Esophagus mucosa (tissue), 1 donor: ENCODE results near the gene ADAP1. TPM values are rescaled to one million over a fixed set of nuclear protein-coding genes. Genes with fewer than 3 reads are reported as not detected.

Experiments used
- ATAC-seq: fragments of 200-7000 bp; cut with Tn5 transposase; one replicate; pipeline ENCODE4 v1.9.1; 2020
- total RNA-seq: library from RNA; stranded (reverse); gene quantifications from one replicate; pipeline ENCODE4 v1.2.4, GENCODE V29; 2023
- donor health status: DM: yes; HTN: yes; CAD: no.

The ADAP1 gene
- total RNA-seq, 1 donor from 2014 or later = 5.7 TPM

GRCh38 chr7:988963-989529 is 34.6 kb upstream of the ADAP1 start:
- no peak for ATAC-seq

DNA sequence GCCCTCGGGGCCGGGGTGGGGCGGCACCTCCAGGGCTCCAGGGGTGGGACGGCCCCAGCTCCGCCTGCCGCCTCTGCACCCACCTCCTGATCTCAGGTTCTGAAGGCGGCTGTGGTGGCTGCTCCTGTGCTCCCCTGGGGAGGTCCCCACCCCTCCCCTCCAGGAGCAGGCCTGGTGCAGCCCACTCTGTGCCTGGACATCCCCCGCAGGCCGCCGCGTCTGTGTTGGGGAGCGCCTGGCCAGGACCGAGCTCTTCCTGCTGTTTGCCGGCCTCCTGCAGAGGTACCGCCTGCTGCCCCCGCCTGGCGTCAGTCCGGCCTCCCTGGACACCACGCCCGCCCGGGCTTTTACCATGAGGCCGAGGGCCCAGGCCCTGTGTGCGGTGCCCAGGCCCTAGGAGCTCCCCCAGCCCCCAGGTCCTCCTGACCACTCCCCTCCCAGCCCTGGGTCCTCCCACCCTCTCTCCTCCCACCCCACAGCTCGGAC is 34.0 kb upstream of the ADAP1 start:
- ATAC-seq = no peak

GRCh38 chr7:987909-988308 is 33.4 kb upstream of the ADAP1 start:
- no peak for ATAC-seq

GRCh38 chr7:986766-987751 is 32.6 kb upstream of the ADAP1 start:
- ATAC-seq = no peak

DNA sequence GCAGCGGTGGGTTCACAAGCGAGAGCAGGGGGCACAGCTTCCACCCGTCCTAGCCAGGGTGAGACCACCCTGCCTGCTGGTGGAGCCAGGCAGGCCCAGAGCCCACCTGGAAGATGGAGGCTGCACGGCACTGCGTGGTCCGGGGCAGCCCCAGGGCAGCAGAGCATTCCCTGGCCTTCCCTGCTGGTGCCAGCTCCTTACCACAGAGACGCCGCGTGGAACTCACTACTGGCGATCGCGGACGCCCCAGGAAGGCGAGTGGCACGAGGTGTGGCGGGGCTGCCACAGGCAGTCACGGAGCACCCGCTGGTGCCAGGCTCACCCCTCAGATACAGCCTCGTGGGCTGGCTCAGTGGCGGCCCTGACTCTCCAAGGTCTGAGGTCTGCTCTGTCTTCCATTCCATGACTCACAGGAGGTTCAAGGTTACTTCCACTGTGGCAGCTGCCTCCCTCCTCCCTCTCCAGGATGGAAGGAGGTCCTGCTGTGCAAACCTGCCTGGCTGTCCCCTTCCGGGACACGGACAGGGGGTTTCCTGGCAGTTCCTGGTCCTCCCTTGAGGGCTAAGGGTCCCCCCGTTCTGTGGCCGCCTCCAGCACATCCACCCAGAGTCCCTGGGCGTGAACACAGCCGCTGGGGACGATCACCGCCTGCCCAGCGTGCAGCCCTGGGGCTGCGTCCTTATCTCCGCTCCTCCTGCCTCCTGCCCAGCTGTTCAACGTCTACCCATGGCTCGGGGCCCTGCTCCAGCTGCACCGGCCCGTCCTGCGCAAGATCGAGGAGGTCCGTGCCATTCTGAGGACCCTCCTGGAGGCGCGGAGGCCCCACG is 31.6 kb upstream of the ADAP1 start:
- no peak for ATAC-seq

GRCh38 chr7:985127-985416 is 30.6 kb upstream of the ADAP1 start:
- ATAC-seq = no peak

DNA sequence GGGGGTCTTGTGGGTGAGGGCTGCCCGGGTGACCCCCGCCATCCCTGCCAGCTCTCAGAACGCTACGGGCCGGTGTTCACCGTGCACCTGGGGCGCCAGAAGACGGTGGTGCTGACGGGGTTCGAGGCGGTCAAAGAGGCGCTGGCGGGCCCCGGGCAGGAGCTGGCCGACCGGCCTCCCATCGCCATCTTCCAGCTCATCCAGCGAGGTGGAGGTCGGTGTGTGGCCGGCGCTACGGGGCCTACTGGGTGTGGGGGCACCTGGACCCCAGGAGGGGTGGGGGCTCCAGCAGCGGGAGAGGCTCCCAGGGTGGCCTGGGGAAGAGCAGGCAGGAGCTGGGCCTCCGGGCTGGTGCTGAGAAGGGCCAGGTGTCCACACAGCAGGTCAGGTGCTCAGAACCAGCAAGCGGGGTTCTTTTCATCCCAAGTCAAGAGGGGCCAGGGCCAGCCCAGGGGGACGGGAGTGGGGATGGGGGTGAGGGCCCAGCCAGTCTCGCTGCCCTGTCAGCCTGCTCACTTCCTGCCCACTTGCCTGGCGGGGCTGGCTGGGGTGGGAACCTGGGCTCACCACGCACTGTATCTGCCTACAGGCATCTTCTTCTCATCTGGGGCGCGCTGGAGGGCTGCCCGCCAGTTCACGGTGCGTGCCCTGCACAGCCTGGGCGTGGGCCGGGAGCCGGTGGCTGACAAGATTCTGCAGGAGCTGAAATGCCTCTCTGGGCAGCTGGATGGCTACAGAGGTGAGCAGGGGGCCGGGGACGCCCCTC is 30.1 kb upstream of the ADAP1 start:
- ATAC-seq = no peak

DNA sequence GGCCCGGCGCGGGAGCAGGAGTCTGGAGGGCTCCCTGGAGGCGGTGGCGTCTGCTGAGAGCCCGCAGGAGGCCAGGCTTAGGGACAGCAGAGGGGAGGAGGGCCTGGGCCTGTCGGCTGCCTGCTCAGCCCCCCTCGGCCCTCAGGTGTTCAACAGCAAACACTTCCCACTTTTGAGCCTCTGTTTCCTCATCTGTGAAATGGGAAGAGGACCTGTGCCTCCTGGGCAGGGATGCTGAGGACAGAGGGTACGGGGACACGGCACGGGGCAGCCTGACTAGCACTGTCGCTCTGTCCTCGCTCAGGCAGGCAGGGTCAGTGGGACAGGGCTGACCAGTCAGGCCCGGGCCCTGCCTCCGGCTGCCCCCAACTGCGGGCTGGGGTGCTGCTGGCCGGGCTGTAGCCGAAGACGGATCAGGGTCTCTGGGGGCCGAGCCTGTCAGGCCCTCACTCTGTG is 29.2 kb upstream of the ADAP1 start:
- ATAC-seq = no peak

DNA sequence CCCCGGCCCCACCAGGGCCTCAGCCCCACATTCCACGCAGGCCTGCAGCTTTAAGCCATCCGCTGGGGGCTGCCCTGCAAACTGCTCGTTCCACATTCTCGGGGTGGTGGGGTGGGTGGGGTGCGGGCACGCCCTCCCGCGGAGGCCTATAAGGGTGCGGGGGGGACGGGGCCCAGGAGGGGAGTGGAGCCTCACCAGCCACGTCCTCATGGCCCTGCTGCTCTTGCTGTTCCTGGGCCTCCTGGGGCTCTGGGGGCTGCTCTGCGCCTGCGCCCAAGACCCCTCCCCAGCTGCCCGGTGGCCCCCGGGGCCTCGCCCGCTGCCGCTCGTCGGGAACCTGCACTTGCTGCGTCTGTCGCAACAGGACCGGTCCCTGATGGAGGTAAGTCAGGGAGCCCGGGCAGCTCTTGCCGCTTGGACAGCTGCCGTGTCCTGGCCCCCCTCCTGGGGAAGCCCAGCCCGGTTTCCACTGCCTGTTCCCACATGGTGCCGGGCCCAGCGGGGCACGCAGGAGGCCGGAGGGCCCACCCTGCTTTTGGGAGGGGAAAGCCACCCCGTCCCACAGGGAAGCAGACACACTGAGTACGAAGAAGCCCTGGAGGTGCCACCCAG is 28.6 kb upstream of the ADAP1 start, which contains the start of gene CYP2W1:
Gene CYP2W1, plus strand, starts transcription at position 178 of the 612 bp plus-strand sequence. Its CDS starts 31 bp downstream, at position 209.
- ATAC-seq = peak; percentile 3

GRCh38 chr7:982511-983003 is 28.1 kb upstream of the ADAP1 start:
- peak; percentile 4 for ATAC-seq

GRCh38 chr7:981793-982510 is 27.5 kb upstream of the ADAP1 start:
- ATAC-seq = peak; percentile 60

DNA sequence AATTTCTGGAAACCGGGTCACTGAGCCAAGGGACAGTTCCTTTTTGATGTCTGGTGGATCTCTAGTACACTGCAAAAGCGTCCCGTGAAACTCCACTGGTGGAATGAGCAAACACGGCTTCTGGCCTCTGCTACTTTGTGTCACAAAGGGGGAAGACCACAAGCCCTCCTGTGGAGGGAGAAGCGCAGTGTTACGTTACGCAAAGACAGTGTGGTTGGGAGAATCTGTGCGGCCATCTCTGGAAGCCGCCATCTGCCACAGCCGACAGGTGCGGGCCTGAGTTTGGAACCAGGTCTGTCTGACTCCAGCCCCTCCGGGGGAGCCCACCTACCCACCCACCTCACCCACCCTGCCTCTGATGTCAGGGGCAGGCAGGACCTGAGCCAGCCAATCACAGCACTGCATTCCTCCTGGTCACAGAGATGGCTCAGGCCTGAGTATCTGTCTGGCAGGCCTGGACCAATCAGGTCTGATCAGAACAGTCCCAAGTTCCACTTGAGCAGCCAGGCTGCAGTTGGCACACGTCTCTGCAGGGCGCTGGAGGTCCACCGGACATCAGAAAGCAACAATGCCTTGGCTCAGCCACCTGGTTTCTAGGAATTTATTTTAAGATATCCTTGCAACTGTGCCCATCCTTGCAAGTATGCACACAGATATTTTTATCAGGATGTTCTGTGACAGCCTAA is 25.5 kb upstream of the ADAP1 start:
- no peak for ATAC-seq

- no peak for ATAC-seq
Observed at GRCh38 chr7:979151-979550, 24.7 kb upstream of the ADAP1 start.

DNA sequence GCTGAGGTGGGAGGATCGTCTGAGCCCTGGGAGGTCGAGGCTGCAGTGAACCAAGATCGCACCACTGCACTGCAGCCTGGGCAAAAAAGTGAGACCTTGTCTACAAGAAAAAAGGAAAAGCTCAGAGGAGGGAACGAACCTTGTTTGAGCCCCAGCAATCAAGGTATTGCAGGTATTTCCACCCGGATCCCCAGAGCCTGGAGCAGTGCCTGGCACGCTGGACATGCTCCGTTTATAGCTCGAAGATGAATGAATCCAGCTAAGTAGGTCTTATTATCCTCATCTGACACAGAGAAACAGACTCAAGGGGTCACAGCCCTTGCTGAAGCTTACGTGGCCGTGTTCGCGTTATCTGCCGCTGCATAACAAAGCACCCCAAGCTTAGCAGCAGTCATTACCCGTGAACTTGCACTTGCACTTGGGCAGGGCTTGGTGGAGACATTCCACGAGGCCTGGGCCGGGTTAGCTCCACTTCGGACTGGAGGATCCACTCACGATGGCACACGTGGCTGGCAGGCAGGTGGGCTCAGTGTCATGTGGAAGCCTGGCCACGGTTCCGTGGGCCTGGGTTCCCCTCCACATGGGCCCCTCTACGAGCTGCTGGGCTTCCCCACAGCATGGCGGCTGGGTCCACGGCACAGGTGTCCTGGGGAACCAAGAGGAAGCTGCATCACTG is 24.1 kb upstream of the ADAP1 start:
- ATAC-seq = no peak

DNA sequence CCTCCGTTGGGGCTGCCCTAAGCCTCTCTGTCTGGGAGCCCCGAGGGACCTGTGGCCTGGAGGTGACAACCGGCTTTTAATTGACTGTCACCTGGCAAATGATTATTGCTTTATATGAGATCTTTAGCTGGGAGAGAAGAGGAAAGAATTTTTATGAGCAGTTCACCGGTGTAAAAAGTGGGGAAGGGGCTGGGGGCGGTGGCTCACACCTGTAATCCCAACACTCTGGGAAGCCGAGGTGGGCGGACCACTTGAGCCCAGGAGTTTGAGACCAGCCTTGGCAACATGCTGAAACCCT is 23.5 kb upstream of the ADAP1 start:
- ATAC-seq = no peak

- ATAC-seq = no peak
Observed at GRCh38 chr7:977326-978048, 23.0 kb upstream of the ADAP1 start.

DNA sequence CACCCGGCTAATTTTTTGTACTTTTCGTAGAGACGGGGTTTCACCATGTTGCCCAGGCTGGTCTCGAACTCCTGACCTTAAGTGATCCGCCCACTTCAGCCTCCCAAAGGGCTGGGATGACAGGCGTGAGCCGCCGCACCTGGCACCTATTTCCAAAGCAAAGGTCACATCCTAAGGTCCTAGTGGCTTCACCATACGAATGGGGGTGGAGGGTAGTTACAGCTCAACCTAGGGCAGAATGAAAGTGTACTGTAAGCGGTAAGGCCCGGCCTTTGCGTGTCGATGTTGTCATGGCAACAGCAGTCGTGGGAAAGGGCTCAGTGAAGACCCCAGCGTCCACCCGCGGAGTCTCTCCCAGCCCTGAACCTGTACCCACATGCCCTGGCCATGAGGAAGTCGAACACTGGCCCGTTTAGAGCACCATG is 22.4 kb upstream of the ADAP1 start:
- no peak for ATAC-seq

- peak; percentile 6 for ATAC-seq
Observed at GRCh38 chr7:975702-976473, 21.4 kb upstream of the ADAP1 start.
